ENCODE data around the gene DLG1.
"Not testable (repeated sequence)": the region's sequence is repeated elsewhere in the genome, so short reads cannot be mapped to it uniquely, and the experiment has no call there.

Gene DLG1

DNA sequence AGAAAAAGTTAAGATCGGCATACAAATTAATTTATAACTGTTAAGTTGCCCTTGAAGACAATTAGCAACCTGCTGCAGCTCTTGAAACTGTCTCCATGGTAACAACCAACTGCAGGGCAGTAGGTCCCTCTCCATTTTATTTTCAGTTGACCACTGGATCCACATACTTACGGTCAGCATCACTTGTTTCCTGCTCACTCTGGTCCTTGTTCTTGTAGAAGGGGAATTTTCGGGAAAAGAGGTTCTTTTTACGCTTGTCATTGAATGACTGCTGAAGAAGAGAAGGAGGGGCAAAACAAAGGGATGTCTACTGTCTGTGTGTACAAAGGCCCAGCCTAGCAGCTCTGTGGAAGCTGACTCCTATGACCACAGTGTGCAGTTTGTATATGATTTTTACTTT lies 222.0 kb downstream of the DLG1 start:
- TF ChIP-seq, protein P1, sequence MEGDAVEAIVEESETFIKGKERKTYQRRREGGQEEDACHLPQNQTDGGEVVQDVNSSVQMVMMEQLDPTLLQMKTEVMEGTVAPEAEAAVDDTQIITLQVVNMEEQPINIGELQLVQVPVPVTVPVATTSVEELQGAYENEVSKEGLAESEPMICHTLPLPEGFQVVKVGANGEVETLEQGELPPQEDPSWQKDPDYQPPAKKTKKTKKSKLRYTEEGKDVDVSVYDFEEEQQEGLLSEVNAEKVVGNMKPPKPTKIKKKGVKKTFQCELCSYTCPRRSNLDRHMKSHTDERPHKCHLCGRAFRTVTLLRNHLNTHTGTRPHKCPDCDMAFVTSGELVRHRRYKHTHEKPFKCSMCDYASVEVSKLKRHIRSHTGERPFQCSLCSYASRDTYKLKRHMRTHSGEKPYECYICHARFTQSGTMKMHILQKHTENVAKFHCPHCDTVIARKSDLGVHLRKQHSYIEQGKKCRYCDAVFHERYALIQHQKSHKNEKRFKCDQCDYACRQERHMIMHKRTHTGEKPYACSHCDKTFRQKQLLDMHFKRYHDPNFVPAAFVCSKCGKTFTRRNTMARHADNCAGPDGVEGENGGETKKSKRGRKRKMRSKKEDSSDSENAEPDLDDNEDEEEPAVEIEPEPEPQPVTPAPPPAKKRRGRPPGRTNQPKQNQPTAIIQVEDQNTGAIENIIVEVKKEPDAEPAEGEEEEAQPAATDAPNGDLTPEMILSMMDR (IDR thresholded peaks at IDR 0.05; ENCODE audit: borderline replicate concordance, control extremely low read depth, extremely low read depth, insufficient read depth, missing control alignments): no peak
- no peak for DNase-seq (ENCODE audit: low spot score)
- in situ Hi-C loops (cut with MboI; ENCODE audit: low sequenced_read_pairs, unreplicated experiment): no loop called here

DNA sequence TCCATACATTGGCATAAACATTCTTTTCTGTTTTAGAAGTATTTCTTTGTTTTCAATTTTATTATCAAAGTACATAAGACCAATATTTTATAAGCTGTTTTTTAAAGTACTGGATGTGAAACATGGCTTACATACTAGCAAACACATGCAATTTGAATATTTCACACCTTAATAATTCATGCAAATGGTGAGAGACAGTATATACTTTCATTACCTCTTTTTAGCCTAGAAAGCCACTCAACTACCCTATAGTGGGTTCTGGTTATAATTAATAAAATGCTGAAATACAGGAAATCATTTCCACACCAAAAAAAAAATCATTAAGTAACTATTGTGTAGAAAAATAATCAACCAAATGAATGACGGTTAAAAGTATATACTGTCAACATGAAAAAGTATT lies 230.3 kb downstream of the DLG1 start:
- in situ Hi-C loops (cut with MboI; ENCODE audit: low sequenced_read_pairs, unreplicated experiment): no loop called here
- DNase-seq (ENCODE audit: low spot score): no peak
- TF ChIP-seq, protein P1 (IDR thresholded peaks at IDR 0.05; ENCODE audit: borderline replicate concordance, control extremely low read depth, extremely low read depth, insufficient read depth, missing control alignments): no peak

DNA sequence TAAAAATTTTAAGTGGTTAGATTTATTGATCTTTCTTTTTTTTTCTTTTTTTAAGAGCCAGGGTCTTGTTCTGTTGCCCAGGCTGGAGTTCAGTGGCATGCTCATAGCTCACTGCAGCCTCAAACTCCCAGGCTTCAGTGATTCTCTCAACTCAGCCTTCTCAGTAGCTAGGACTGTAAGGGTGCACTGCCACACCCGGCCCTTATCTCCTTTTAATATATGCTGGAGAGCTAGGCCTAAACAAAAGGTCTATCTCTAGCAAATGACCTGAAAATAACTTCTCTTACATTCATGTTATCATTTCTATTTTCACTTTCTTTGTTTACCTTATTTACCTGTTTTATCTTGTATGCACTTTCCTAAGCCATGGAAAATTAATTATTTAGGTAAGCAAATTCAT lies 233.6 kb downstream of the DLG1 start:
- TF ChIP-seq, protein P1 (IDR thresholded peaks at IDR 0.05; ENCODE audit: borderline replicate concordance, control extremely low read depth, extremely low read depth, insufficient read depth, missing control alignments): no peak
- in situ Hi-C loops (cut with MboI; ENCODE audit: low sequenced_read_pairs, unreplicated experiment): no loop called here
- no peak for DNase-seq (ENCODE audit: low spot score)

GRCh38 chr3:197062446-197062845 lies 236.0 kb downstream of the DLG1 start:
- in situ Hi-C loops (cut with MboI; ENCODE audit: low sequenced_read_pairs, unreplicated experiment): no loop called here
- no peak for DNase-seq (ENCODE audit: low spot score)
- TF ChIP-seq, protein P1 (IDR thresholded peaks at IDR 0.05; ENCODE audit: borderline replicate concordance, control extremely low read depth, extremely low read depth, insufficient read depth, missing control alignments): no peak

DNA sequence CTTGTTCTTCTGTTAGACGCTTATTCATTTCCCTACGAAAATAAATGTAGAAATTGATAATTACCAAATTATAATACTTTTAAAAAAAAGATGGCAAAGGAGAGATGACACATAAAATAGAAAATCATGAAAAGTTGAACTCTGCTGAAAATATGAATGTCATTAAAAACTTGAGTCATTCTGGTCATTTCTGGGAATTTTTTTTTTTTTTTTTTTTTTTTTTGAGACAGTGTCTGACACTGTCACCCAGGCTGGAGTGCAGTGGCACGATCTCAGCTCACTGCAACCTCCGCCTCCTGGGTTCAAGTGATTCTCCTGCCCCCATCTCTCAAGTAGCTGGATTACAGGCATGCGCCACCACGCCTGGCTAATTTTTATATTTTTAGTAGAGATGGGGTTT lies 246.8 kb downstream of the DLG1 start:
- in situ Hi-C loops (cut with MboI; ENCODE audit: low sequenced_read_pairs, unreplicated experiment); DNase-seq (ENCODE audit: low spot score): not testable (repeated sequence)

GRCh38 chr3:197050511-197050910 lies 247.9 kb downstream of the DLG1 start:
- TF ChIP-seq, protein P1 (IDR thresholded peaks at IDR 0.05; ENCODE audit: borderline replicate concordance, control extremely low read depth, extremely low read depth, insufficient read depth, missing control alignments): no peak
- peak; percentile 57 for DNase-seq (ENCODE audit: low spot score)
- in situ Hi-C loops (cut with MboI; ENCODE audit: low sequenced_read_pairs, unreplicated experiment): no loop called here

- TF ChIP-seq, protein P1 (IDR thresholded peaks at IDR 0.05; ENCODE audit: borderline replicate concordance, control extremely low read depth, extremely low read depth, insufficient read depth, missing control alignments): no peak
- in situ Hi-C loops (cut with MboI; ENCODE audit: low sequenced_read_pairs, unreplicated experiment): no loop called here
- no peak for DNase-seq (ENCODE audit: low spot score)
These were observed 255.9 kb downstream of the DLG1 start for GRCh38 chr3:197042539-197042938.

Data from GM13976 (cell line).